ENCODE data around the gene LRRC4C.
"Not testable (repeated sequence)": the region's sequence is repeated elsewhere in the genome, so short reads cannot be mapped to it uniquely, and the experiment has no call there.

LRRC4C gene

GRCh38 chr11:40190294-40190693 lies 1269.2 kb downstream of the LRRC4C start:
- in situ Hi-C loops (cut with MboI; ENCODE audit: low sequenced_read_pairs), result no loop called here

- in situ Hi-C loops (cut with MboI; ENCODE audit: low sequenced_read_pairs), result no loop called here
Observed at GRCh38 chr11:40188848-40189247, 1270.6 kb downstream of the LRRC4C start.

GRCh38 chr11:40187295-40187694 lies 1272.2 kb downstream of the LRRC4C start:
- in situ Hi-C loops (cut with MboI; ENCODE audit: low sequenced_read_pairs), result no loop called here

- in situ Hi-C loops (cut with MboI; ENCODE audit: low sequenced_read_pairs), result no loop called here
Observed at GRCh38 chr11:40186437-40187263, 1272.8 kb downstream of the LRRC4C start.

GRCh38 chr11:40185793-40186192 lies 1273.7 kb downstream of the LRRC4C start:
- in situ Hi-C loops (cut with MboI; ENCODE audit: low sequenced_read_pairs), result no loop called here

GRCh38 chr11:40183073-40184064 lies 1276.1 kb downstream of the LRRC4C start:
- in situ Hi-C loops (cut with MboI; ENCODE audit: low sequenced_read_pairs), result no loop called here

GRCh38 chr11:40179541-40179940 lies 1279.9 kb downstream of the LRRC4C start:
- in situ Hi-C loops (cut with MboI; ENCODE audit: low sequenced_read_pairs), result no loop called here

- in situ Hi-C loops (cut with MboI; ENCODE audit: low sequenced_read_pairs), result no loop called here
Observed at GRCh38 chr11:40178470-40178869, 1281.0 kb downstream of the LRRC4C start.

GRCh38 chr11:40175980-40176379 lies 1283.5 kb downstream of the LRRC4C start:
- in situ Hi-C loops (cut with MboI; ENCODE audit: low sequenced_read_pairs), result no loop called here

GRCh38 chr11:40170078-40170477 lies 1289.4 kb downstream of the LRRC4C start:
- in situ Hi-C loops (cut with MboI; ENCODE audit: low sequenced_read_pairs), result no loop called here

- in situ Hi-C loops (cut with MboI; ENCODE audit: low sequenced_read_pairs), result no loop called here
Observed at GRCh38 chr11:40168414-40168813, 1291.0 kb downstream of the LRRC4C start.

- in situ Hi-C loops (cut with MboI; ENCODE audit: low sequenced_read_pairs), result not testable (repeated sequence)
Observed at GRCh38 chr11:40167805-40168204, 1291.6 kb downstream of the LRRC4C start.

GRCh38 chr11:40166892-40167291 lies 1292.6 kb downstream of the LRRC4C start:
- in situ Hi-C loops (cut with MboI; ENCODE audit: low sequenced_read_pairs), result no loop called here

- in situ Hi-C loops (cut with MboI; ENCODE audit: low sequenced_read_pairs), result no loop called here
Observed at GRCh38 chr11:40162901-40163883, 1296.3 kb downstream of the LRRC4C start.

- in situ Hi-C loops (cut with MboI; ENCODE audit: low sequenced_read_pairs), result no loop called here
Observed at GRCh38 chr11:40161854-40162410, 1297.5 kb downstream of the LRRC4C start.

- in situ Hi-C loops (cut with MboI; ENCODE audit: low sequenced_read_pairs), result no loop called here
Observed at GRCh38 chr11:40160418-40160817, 1299.0 kb downstream of the LRRC4C start.

- in situ Hi-C loops (cut with MboI; ENCODE audit: low sequenced_read_pairs), result no loop called here
Observed at GRCh38 chr11:40149721-40150120, 1309.7 kb downstream of the LRRC4C start.

GRCh38 chr11:40140560-40140959 lies 1318.9 kb downstream of the LRRC4C start:
- in situ Hi-C loops (cut with MboI; ENCODE audit: low sequenced_read_pairs), result no loop called here

- in situ Hi-C loops (cut with MboI; ENCODE audit: low sequenced_read_pairs), result no loop called here
Observed at GRCh38 chr11:40139536-40139935, 1319.9 kb downstream of the LRRC4C start.

GRCh38 chr11:40139066-40139465 lies 1320.4 kb downstream of the LRRC4C start:
- in situ Hi-C loops (cut with MboI; ENCODE audit: low sequenced_read_pairs), result no loop called here

Measured in HL-60/S4 (cell line).